Keratinocyte (primary cell): ENCODE results near the gene VCL. TPM values are rescaled to one million over a fixed set of nuclear protein-coding genes. Genes with fewer than 3 reads are reported as not detected.

Experiments
- DNase-seq: peaks from one replicate; pipeline ENCODE4 v3.0.0-alpha.2; 2011; ENCODE audit warnings: low read depth, missing footprints, low spot score
- FAIRE-seq: peaks from 2 replicates; lab custom pipeline; 2011; peaks lifted over from hg19 to GRCh38; lab: Jason Lieb, UNC
- H2AFZ ChIP-seq: 2 replicates; pipeline ENCODE4 v1.6.0; 2012; ENCODE audit warnings: low read length, control low read depth, inconsistent platforms; ENCODE audit not compliant: control insufficient read depth
- H3K27ac ChIP-seq: 2 replicates; pipeline ENCODE4 v1.5.1; 2011; ENCODE audit warnings: low read length; ENCODE audit not compliant: control insufficient read depth, insufficient read depth
- H3K27me3 ChIP-seq: 3 replicates; pipeline ENCODE4 v1.6.0; 2011; ENCODE audit warnings: low read length; ENCODE audit not compliant: control insufficient read depth, insufficient read depth; ENCODE audit errors: extremely low read depth
- H3K36me3 ChIP-seq, 2 experiments: 2 replicates in 1 of 2; 3 replicates in 1 of 2; pipeline ENCODE4 v1.5.1; 2011; ENCODE audit warnings: low read length in 2 of 2, mild to moderate bottlenecking in 1 of 2; ENCODE audit not compliant: control insufficient read depth in 2 of 2, insufficient read depth in 2 of 2; ENCODE audit errors: extremely low read depth in 1 of 2
- H3K4me1 ChIP-seq: 3 replicates; pipeline ENCODE4 v1.5.1; 2011; ENCODE audit warnings: low read length; ENCODE audit not compliant: control insufficient read depth, insufficient read depth; ENCODE audit errors: extremely low read depth
- H3K4me2 ChIP-seq: 3 replicates; pipeline ENCODE4 v1.6.0; 2011; ENCODE audit warnings: low read depth, low read length; ENCODE audit not compliant: control insufficient read depth, insufficient read depth; ENCODE audit errors: extremely low read depth
- H3K4me3 ChIP-seq, 3 experiments: fragments of 200-600 bp in 1 of 3; sonication (generic) in 1 of 3; 2 replicates in 2 of 3; 3 replicates in 1 of 3; pipeline ENCODE4 v1.5.1; 2011 to 2016; ENCODE audit warnings: low read length in 3 of 3, mild to moderate bottlenecking in 3 of 3, control low read depth in 2 of 3, inconsistent platforms in 1 of 3, low read depth in 1 of 3, mixed read lengths in 1 of 3, mixed run types in 1 of 3, moderate library complexity in 1 of 3; ENCODE audit not compliant: control insufficient read depth in 2 of 3, insufficient read depth in 2 of 3; ENCODE audit errors: extremely low read depth in 1 of 3
- H3K79me2 ChIP-seq: 2 replicates; pipeline ENCODE4 v1.6.0; 2012; ENCODE audit warnings: low read length; ENCODE audit not compliant: control insufficient read depth, insufficient read depth
- H3K9ac ChIP-seq: 3 replicates; pipeline ENCODE4 v1.6.0; 2011; ENCODE audit warnings: low read length; ENCODE audit not compliant: control insufficient read depth, insufficient read depth; ENCODE audit errors: extremely low read depth
- H3K9me1 ChIP-seq: 3 replicates; pipeline ENCODE4 v1.6.0; 2011; ENCODE audit warnings: low read length; ENCODE audit not compliant: control insufficient read depth, insufficient read depth; ENCODE audit errors: extremely low read depth
- H3K9me3 ChIP-seq: 2 replicates; pipeline ENCODE4 v1.5.1; 2012; ENCODE audit warnings: low read depth, low read length; ENCODE audit not compliant: control insufficient read depth
- H4K20me1 ChIP-seq: 3 replicates; pipeline ENCODE4 v1.6.0; 2011; ENCODE audit warnings: low read length; ENCODE audit not compliant: control insufficient read depth, insufficient read depth; ENCODE audit errors: extremely low read depth
- CTCF ChIP-seq, 3 experiments: IDR thresholded peaks in 1 of 3; conservative IDR thresholded peaks in 1 of 3; optimal IDR thresholded peaks in 1 of 3; 2 replicates in 2 of 3; 3 replicates in 1 of 3; pipeline versions ENCODE3 to v1.5.1; 2011; ENCODE audit warnings: low read length in 3 of 3, mild to moderate bottlenecking in 3 of 3, moderate library complexity in 2 of 3, control low read depth in 1 of 3, inconsistent platforms in 1 of 3; ENCODE audit not compliant: insufficient read depth in 2 of 3; ENCODE audit errors: extremely low read depth in 1 of 3
- EZH2 ChIP-seq: IDR thresholded peaks from one replicate; pipeline ENCODE4 v1.6.1; 2012; ENCODE audit warnings: inconsistent platforms, mild to moderate bottlenecking, low read length, moderate library complexity
- dilution Hi-C: fragments of 300-500 bp; cut with MboI; formaldehyde crosslinking; loops from one replicate; pipeline ENCODE4 v1.7.0; 2020; ENCODE audit warnings: low sequenced_read_pairs; ENCODE audit not compliant: extremely low pct_ligation_motif_present
- polyA plus RNA-seq, 5 experiments: library from polyadenylated mRNA; depleted of rRNA in 3 of 5; stranded (reverse) in 3 of 5; stranded (forward) in 1 of 5; unstranded in 1 of 5; fragments of >200 nt; gene quantifications; 1 replicate in 1 of 5; 2 replicates in 3 of 5; 3 replicates in 1 of 5; pipeline versions ENCODE4 v1.2.1 to v1.2.3, GENCODE V29; 2011 to 2012; ENCODE audit warnings: missing spikeins in 2 of 5, low read depth in 1 of 5, low replicate concordance in 1 of 5

VCL gene
- polyA plus RNA-seq, 1 donor (not counting 4 experiments of a cell fraction or from before 2014, with no cell fraction given), result 102 TPM

GRCh38 chr10:74167443-74167842 lies 169.5 kb downstream of the VCL start:
- H3K9me1 ChIP-seq, result no peaks in the 10 kb centered on the region
- no peaks in the 10 kb centered on the region for H4K20me1 ChIP-seq
- no peaks in the 10 kb centered on the region for H3K9me3 ChIP-seq
- DNase-seq, result no peak
- H3K9ac ChIP-seq, result no peak overlapping the region
- no peak overlapping the region for H3K4me2 ChIP-seq
- peaks cover 10% of the 10 kb centered on the region for H3K4me1 ChIP-seq
- TF ChIP-seq EZH2, result no peak
- no peak for TF ChIP-seq CTCF (optimal IDR thresholded peaks at IDR 0.05 in 1 of 3, IDR thresholded peaks at IDR 0.05 in 1 of 3, conservative IDR thresholded peaks at IDR 0.05 in 1 of 3; ENCODE audit: extremely low read depth in 1 of 3, insufficient read depth in 2 of 3, low read length in 3 of 3)
- dilution Hi-C loops, result no loop called here
- H3K79me2 ChIP-seq, result peaks cover 5% of the 10 kb centered on the region
- no peaks in the 10 kb centered on the region for H3K36me3 ChIP-seq
- no peak overlapping the region for H3K4me3 ChIP-seq
- no peak overlapping the region for H2AFZ ChIP-seq
- H3K27ac ChIP-seq, result no peak overlapping the region
- no peak for FAIRE-seq
- no peaks in the 10 kb centered on the region for H3K27me3 ChIP-seq

Other genes with a start within 250 kb of the VCL start
- 39.5 to 59.8 TPM (median 49.8 TPM) in 3 replicates for gene CHCHD1, start 216.1 kb upstream of the VCL start, polyA plus RNA-seq
- gene ZSWIM8, start 212.5 kb upstream of the VCL start, polyA plus RNA-seq, result 34.2 to 83.5 TPM (median 39.2 TPM) in 3 replicates
- 13.3 to 21.8 TPM (median 14.8 TPM) in 3 replicates for gene NDST2, start 186.5 kb upstream of the VCL start, polyA plus RNA-seq
- gene CAMK2G, start 123.6 kb upstream of the VCL start, polyA plus RNA-seq, result 17.6 to 25.3 TPM (median 23.0 TPM) in 3 replicates
- gene PLAU, start 87.0 kb upstream of the VCL start, polyA plus RNA-seq, result 201 to 814 TPM (median 262 TPM) in 3 replicates
- 37.1 to 53.5 TPM (median 44.1 TPM) in 3 replicates for gene AP3M1, start 152.7 kb downstream of the VCL start, polyA plus RNA-seq
- 73.0 to 139 TPM (median 92.6 TPM) in 3 replicates for gene ADK, start 153.1 kb downstream of the VCL start, polyA plus RNA-seq